ENCODE data around the gene MT1A. TPM values are rescaled to one million over a fixed set of nuclear protein-coding genes. Genes with fewer than 3 reads are reported as not detected.

MT1A gene
- polyA plus RNA-seq, 10 donors = 0.63 TPM; not detected in 9

GRCh38 chr16:56630134-56630533 lies 8.3 kb upstream of the MT1A start:
- no peak for DNase-seq

- DNase-seq = no peak
Measured at GRCh38 chr16:56631197-56631596, 7.3 kb upstream of the MT1A start.

- no peak for DNase-seq
Measured at GRCh38 chr16:56631832-56632155, 6.7 kb upstream of the MT1A start.

GRCh38 chr16:56632156-56632847 lies 6.2 kb upstream of the MT1A start, which contains the start of gene MT1M:
Gene MT1M (plus strand): TSS chr16:56632659. CDS start chr16:56632732, 73 bp downstream.
- peak; percentile 23 to 62 (median 40) for DNase-seq

DNA sequence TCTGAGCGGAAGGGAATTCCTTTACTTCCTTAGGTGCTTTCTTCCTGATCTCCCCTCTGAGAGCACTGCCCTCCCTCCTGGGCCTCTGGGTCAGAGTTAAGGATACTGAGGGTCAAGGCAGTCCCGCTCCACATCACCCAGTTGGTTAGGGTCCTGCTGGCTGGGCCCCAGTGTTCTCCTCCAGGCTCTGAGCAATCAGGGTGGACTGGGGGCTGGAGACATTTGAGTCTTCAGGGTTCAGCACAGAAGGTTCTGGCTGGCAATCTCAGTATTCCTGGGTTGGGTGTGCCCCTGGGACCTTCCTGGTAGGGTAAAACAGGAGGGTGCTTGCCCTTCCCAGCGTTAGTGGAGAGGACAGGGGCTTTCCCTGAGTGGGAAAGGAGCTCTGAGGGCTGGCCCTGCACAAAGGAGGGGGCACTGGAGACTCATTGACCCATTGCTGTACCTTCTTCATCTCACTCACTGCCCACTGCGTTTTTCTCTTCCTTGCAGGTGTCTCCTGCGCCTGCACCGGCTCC lies 5.6 kb upstream of the MT1A start:
- no peak for DNase-seq

- no peak for DNase-seq
Measured at GRCh38 chr16:56633535-56633934, 4.9 kb upstream of the MT1A start.

DNA sequence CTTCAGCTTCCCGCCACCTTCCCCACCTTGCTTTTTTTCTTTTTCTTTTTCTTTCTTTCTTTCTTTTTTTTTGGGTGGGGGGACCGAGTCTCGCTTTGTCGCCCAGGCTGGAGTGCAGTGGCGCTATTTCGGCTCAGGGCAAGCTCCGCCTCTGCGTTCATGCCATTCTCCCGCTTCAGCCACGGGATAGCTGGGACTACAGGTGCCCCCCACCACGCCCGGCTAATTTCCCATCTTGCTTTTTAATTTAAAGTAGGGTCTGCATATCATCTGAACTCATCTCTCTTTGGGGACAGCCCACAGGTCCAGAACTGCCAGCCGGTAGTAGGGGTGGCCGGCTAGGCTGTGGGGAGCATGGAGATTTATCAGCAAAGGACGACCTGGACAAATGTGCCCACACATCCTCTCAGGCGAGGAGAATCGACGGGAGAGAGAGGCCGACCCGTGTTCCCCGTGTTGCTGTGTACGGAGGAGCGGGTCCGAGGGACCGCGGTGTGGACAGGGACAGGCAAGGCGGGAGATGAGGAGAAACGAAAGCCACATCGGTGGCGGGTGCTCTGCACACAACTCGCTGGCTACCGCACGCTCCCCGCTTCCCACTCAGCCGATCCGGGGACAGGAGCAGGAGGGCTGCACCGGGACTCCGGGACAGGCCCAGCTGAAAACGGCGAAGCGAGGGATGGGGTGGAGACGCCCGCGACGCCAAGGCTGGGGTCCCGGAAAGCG lies 3.6 kb upstream of the MT1A start:
- DNase-seq = no peak

GRCh38 chr16:56635441-56635967 lies 3.0 kb upstream of the MT1A start:
- no peak for DNase-seq

DNA sequence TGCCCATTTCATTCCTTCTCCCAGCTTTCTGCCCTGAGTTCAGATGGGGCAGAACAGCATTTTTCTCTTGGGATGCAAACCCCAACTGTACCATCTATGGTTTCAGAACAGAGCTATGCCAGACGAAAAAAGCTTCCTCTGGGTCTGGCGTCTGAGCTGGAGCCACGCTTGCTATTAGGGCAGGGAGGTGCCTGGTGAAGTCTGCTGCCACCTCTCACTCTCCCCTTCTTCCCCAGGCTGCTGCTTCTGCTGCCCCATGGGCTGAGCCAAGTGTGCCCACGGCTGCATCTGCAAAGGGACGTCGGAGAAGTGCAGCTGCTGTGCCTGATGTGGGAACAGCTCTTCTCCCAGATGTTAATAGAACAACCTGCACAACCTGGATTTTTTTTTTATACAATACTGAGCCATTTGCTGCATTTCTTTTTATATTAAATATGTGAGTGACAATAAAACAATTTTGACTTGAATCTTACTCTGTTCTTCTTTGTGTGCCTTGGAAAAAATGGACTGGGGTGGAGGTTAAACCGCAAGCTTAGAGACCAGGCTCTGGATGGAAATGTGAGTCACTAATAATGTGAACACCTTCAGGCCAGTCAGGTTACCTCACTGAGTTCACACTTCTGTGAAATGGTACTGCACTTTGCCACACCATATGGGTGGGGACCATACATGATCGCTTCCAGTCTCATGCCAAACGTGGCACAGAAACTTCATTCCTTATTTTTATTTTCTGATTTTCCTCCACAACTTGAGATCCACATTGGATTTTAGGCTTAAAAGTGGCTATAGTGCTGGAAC lies 1.7 kb upstream of the MT1A start:
- no peak for DNase-seq

- DNase-seq = no peak
Measured at GRCh38 chr16:56639045-56639444, 579 bp downstream of the MT1A start.

GRCh38 chr16:56640076-56640475 lies 1.6 kb downstream of the MT1A start:
- no peak for DNase-seq

DNA sequence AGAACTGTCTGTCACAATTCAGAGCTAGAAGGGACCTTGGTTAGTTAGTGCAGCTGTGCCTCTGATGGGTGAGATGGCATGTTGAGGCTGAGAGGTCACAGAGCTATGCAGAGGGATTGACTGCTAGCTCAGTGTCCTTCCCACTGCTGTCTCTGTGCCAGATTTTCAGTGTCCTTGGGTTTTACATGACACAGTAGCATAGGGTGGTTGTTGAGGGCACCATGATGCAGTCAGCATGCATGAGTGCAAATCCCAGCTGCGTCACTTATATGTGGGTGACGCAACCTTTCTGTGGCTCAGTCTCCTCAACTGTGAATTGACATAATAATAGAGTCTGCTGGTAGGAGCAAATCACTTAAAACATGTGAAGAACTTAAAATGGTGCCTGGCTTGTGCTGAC lies 2.7 kb downstream of the MT1A start:
- DNase-seq = no peak

GRCh38 chr16:56643080-56643778 lies 4.8 kb downstream of the MT1A start:
- DNase-seq = peak in 1 of 3 donors; percentile 28

DNA sequence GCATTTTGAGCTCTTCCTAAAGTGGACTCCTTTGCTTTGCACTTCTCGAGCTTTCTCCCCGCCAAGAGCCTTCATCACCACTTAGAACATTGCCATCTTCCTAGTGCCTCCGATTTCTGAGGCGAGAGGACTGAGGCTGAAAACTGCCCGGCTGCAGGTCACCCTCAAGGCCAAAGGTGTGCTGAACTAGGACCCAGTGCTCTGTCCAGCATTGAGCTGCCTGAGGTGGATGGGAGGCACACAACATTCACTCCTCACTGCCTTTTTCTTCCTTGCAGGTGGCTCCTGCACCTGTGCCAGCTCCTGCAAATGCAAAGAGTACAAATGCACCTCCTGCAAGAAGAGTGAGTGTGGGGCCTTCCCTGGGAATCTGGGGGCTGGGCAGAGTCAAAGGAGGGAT lies 5.4 kb downstream of the MT1A start:
- DNase-seq = no peak

GRCh38 chr16:56645311-56645710 lies 6.8 kb downstream of the MT1A start:
- no peak for DNase-seq

GRCh38 chr16:56645838-56646237 lies 7.4 kb downstream of the MT1A start:
- no peak for DNase-seq

GRCh38 chr16:56647641-56648431 lies 9.4 kb downstream of the MT1A start:
- DNase-seq = no peak

DNA sequence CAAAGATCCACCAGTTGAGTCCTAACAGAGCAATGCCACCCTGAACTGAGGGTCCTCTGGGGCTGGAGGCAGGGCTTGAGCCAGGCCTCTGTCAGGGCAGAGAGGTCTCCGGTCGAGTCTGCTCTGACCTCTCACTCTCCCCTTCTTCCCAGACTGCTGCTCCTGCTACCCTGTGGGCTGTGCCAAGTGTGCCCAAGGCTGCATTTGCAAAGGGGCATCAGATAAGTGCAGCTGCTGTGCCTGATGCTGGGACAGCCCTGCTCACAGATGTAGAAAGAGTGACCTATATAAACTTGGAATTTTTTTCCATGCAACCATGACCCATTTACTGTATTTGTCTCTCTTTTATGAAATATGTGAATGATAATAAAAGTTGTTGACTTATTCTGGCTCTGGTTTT lies 10.8 kb downstream of the MT1A start:
- no peak for DNase-seq

DNA sequence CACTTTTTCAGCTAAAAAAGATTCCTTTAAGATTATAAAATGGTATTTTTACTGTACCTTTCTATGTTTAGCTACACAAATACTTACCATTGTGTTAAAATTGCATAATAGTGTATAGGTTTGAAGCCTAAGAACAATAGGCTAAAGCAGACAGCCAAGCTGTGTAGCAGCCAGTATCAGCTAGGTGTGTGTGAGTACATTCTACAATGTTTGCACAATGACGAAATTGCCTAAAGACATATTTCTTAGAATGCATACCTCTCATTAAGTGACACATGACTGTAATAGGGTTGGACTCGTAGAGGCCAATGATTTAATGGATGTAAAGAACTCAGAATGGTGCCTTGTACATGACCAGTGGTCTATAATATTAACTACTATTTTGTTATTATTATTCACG lies 11.4 kb downstream of the MT1A start:
- DNase-seq = no peak

GRCh38 chr16:56651586-56651985 lies 13.1 kb downstream of the MT1A start, which contains the start of gene MT1B:
Gene MT1B (plus strand): TSS chr16:56651886. CDS start chr16:56651954, 68 bp downstream.
- DNase-seq = no peak

DNA sequence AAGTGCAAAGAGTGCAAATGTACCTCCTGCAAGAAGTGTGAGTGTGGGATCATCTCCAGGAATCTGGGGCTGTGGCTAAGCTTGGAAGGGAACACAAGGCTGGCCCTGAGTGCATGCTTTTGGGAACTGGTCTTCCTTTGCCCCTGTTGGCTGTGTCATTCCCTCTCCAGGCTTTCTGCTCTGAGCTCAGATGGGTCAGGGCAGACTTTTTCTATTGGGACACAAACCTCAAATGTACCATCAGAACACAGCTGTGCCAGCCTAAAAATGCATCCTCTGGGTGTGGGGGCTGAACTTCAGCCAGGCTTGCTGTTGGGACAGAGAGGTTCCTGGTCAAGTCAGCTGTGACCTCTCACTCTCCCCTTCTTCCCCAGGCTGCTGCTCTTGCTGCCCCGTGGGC lies 14.1 kb downstream of the MT1A start:
- DNase-seq = no peak
